ENCODE measurements around the gene ASTN2. TPM values are rescaled to one million over a fixed set of nuclear protein-coding genes. Genes with fewer than 3 reads are reported as not detected.

The ASTN2 gene
- polyA plus RNA-seq, 4 donors, result 3.0 to 15.2 (median 3.7) TPM

DNA sequence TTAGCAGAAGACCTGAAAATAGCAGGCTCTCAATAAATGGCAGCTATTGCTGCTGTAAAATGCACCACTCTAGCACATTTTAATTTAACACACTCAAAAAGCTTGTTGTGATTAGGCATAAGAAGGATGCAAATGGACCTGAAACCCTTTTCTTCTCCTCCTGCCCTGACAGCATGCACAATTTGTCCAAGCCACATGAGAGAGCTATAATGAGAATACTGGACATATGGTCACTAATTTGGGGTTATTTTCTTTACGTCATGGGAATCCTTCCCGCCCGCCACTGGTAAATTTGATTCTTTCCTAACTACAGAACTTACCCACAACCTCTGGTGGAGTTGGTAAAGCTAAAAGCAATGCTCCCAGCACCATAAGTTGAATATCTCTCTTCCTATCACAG is 665.7 kb downstream of the ASTN2 start:
- no peaks in the 10 kb centered on the region for H3K36me3 ChIP-seq (ENCODE audit: control insufficient read depth in 3 of 3, insufficient read depth in 2 of 3, low read depth in 1 of 3, low read length in 3 of 3)
- no peak for DNase-seq
- no peak overlapping the region for H3K27ac ChIP-seq (ENCODE audit: low read depth in 1 of 3, low read length in 2 of 3)
- no peak for FAIRE-seq
- 93 to 99% (median 97%) methylated on average over 3 of the region's 3 CpGs for WGBS, 3 donors
- H3K4me3 ChIP-seq (ENCODE audit: low read depth in 1 of 3, low read length in 3 of 3), result no peak overlapping the region
- no peaks in the 10 kb centered on the region for H3K4me1 ChIP-seq (ENCODE audit: control insufficient read depth in 3 of 3, insufficient read depth in 2 of 3, low read depth in 1 of 3, low read length in 2 of 3)
- no peaks in the 10 kb centered on the region for H3K9me3 ChIP-seq (ENCODE audit: control insufficient read depth in 2 of 2, insufficient read depth in 1 of 2, low read depth in 1 of 2, low read length in 1 of 2)
- H3K27me3 ChIP-seq (ENCODE audit: control insufficient read depth in 3 of 3, insufficient read depth in 3 of 3, low read length in 3 of 3), result no peaks in the 10 kb centered on the region

GRCh38 chr9:116741742-116742141 is 673.1 kb downstream of the ASTN2 start:
- FAIRE-seq (no peak), DNase-seq (no peak)
- Histone ChIP-seq H3K4me3 (ENCODE audit: low read depth in 1 of 3, low read length in 3 of 3) (no peak overlapping the region), H3K9me3 (ENCODE audit: control insufficient read depth in 2 of 2, insufficient read depth in 1 of 2, low read depth in 1 of 2, low read length in 1 of 2) (no peaks in the 10 kb centered on the region), H3K27me3 (ENCODE audit: control insufficient read depth in 3 of 3, insufficient read depth in 3 of 3, low read length in 3 of 3) (no peaks in the 10 kb centered on the region), H3K36me3 (ENCODE audit: control insufficient read depth in 3 of 3, insufficient read depth in 2 of 3, low read depth in 1 of 3, low read length in 3 of 3) (no peaks in the 10 kb centered on the region), H3K4me1 (ENCODE audit: control insufficient read depth in 3 of 3, insufficient read depth in 2 of 3, low read depth in 1 of 3, low read length in 2 of 3) (no peaks in the 10 kb centered on the region), H3K27ac (ENCODE audit: low read depth in 1 of 3, low read length in 2 of 3) (no peak overlapping the region)
- 12 to 55% (median 28%) methylated on average over 2 of the region's 2 CpGs for WGBS, 3 donors

GRCh38 chr9:116741086-116741740 is 673.6 kb downstream of the ASTN2 start:
- H3K4me1 ChIP-seq (ENCODE audit: control insufficient read depth in 3 of 3, insufficient read depth in 2 of 3, low read depth in 1 of 3, low read length in 2 of 3), result no peaks in the 10 kb centered on the region
- DNase-seq (no peak), FAIRE-seq (no peak)
- WGBS, 3 donors, result 69 to 76% (median 72%) methylated on average over 3 of the region's 3 CpGs
- H3K36me3 ChIP-seq (ENCODE audit: control insufficient read depth in 3 of 3, insufficient read depth in 2 of 3, low read depth in 1 of 3, low read length in 3 of 3), result no peaks in the 10 kb centered on the region
- no peak overlapping the region for H3K4me3 ChIP-seq (ENCODE audit: low read depth in 1 of 3, low read length in 3 of 3)
- H3K27ac ChIP-seq (ENCODE audit: low read depth in 1 of 3, low read length in 2 of 3), result no peak overlapping the region
- H3K27me3 ChIP-seq (ENCODE audit: control insufficient read depth in 3 of 3, insufficient read depth in 3 of 3, low read length in 3 of 3), result peaks cover 0 to 3% (median 0%) of the 10 kb centered on the region in 3 donors
- H3K9me3 ChIP-seq (ENCODE audit: control insufficient read depth in 2 of 2, insufficient read depth in 1 of 2, low read depth in 1 of 2, low read length in 1 of 2), result no peaks in the 10 kb centered on the region

- Histone ChIP-seq H3K27ac (ENCODE audit: low read depth in 1 of 3, low read length in 2 of 3) (no peak overlapping the region), H3K4me1 (ENCODE audit: control insufficient read depth in 3 of 3, insufficient read depth in 2 of 3, low read depth in 1 of 3, low read length in 2 of 3) (no peaks in the 10 kb centered on the region), H3K36me3 (ENCODE audit: control insufficient read depth in 3 of 3, insufficient read depth in 2 of 3, low read depth in 1 of 3, low read length in 3 of 3) (no peaks in the 10 kb centered on the region), H3K9me3 (ENCODE audit: control insufficient read depth in 2 of 2, insufficient read depth in 1 of 2, low read depth in 1 of 2, low read length in 1 of 2) (no peaks in the 10 kb centered on the region), H3K4me3 (ENCODE audit: low read depth in 1 of 3, low read length in 3 of 3) (no peak overlapping the region), H3K27me3 (ENCODE audit: control insufficient read depth in 3 of 3, insufficient read depth in 3 of 3, low read length in 3 of 3) (peaks cover 0 to 5% (median 0%) of the 10 kb centered on the region in 3 donors)
- DNase-seq (peak; percentile 79 to 85), FAIRE-seq (no peak)
- WGBS, 3 donors, result 3 to 12% (median 8%) methylated on average over 16 of the region's 16 CpGs
Observed at GRCh38 chr9:116737152-116737546, 677.7 kb downstream of the ASTN2 start.

- no peak for FAIRE-seq
Observed at GRCh38 chr9:116736399-116737151, 678.3 kb downstream of the ASTN2 start.

DNA sequence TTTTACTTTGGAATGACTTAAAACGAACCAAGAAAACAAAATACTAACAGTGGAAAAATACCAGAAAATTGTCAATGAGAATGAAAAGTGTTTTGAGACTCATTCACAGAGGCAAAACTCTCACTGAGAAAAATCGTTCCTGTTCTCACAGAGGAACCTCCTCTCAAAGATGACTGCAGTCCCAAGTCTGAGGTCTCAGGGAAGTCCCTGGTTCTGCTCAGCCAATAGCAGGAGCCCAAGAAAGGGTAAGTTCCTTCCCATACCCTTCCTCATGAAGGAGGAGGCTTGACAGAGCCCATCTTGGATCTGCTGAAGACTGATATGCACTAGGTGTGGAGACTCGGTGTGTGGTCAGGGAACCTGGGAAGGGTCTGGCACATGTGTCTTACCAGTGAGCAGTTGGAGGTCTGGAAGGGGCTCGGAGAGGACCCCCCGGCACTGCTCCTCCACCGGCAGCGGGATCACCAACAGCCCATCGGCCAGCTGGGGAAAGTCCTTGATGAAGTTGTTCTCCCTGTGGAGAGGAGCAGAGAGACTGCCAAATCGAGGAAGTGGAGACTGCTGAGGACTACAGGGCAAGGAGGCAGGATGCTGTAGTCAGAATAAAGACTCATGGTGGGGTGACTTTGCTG is 681.7 kb downstream of the ASTN2 start:
- H3K27ac ChIP-seq (ENCODE audit: low read depth in 1 of 3, low read length in 2 of 3), result no peak overlapping the region
- FAIRE-seq (no peak), DNase-seq (no peak)
- no peak overlapping the region for H3K4me3 ChIP-seq (ENCODE audit: low read depth in 1 of 3, low read length in 3 of 3)
- H3K36me3 ChIP-seq (ENCODE audit: control insufficient read depth in 3 of 3, insufficient read depth in 2 of 3, low read depth in 1 of 3, low read length in 3 of 3), result no peaks in the 10 kb centered on the region
- H3K27me3 ChIP-seq (ENCODE audit: control insufficient read depth in 3 of 3, insufficient read depth in 3 of 3, low read length in 3 of 3), result peaks cover 0 to 5% (median 0%) of the 10 kb centered on the region in 3 donors
- H3K9me3 ChIP-seq (ENCODE audit: control insufficient read depth in 2 of 2, insufficient read depth in 1 of 2, low read depth in 1 of 2, low read length in 1 of 2), result no peaks in the 10 kb centered on the region
- 73 to 76% (median 75%) methylated on average over 9 of the region's 9 CpGs for WGBS, 3 donors
- no peaks in the 10 kb centered on the region for H3K4me1 ChIP-seq (ENCODE audit: control insufficient read depth in 3 of 3, insufficient read depth in 2 of 3, low read depth in 1 of 3, low read length in 2 of 3)

More at GRCh38 chr9:116736399-116737151, 678.3 kb downstream of the ASTN2 start:
- 50 to 58% (median 53%) methylated on average over 8 of the region's 8 CpGs for WGBS, 3 donors
- H3K27me3 ChIP-seq (ENCODE audit: control insufficient read depth in 3 of 3, insufficient read depth in 3 of 3, low read length in 3 of 3), result peaks cover 0 to 5% (median 0%) of the 10 kb centered on the region in 3 donors
- DNase-seq, result no peak
- no peak overlapping the region for H3K27ac ChIP-seq (ENCODE audit: low read depth in 1 of 3, low read length in 2 of 3)
- no peak overlapping the region for H3K4me3 ChIP-seq (ENCODE audit: low read depth in 1 of 3, low read length in 3 of 3)
- no peaks in the 10 kb centered on the region for H3K4me1 ChIP-seq (ENCODE audit: control insufficient read depth in 3 of 3, insufficient read depth in 2 of 3, low read depth in 1 of 3, low read length in 2 of 3)
- H3K9me3 ChIP-seq (ENCODE audit: control insufficient read depth in 2 of 2, insufficient read depth in 1 of 2, low read depth in 1 of 2, low read length in 1 of 2), result no peaks in the 10 kb centered on the region
- H3K36me3 ChIP-seq (ENCODE audit: control insufficient read depth in 3 of 3, insufficient read depth in 2 of 3, low read depth in 1 of 3, low read length in 3 of 3), result no peaks in the 10 kb centered on the region

DNA sequence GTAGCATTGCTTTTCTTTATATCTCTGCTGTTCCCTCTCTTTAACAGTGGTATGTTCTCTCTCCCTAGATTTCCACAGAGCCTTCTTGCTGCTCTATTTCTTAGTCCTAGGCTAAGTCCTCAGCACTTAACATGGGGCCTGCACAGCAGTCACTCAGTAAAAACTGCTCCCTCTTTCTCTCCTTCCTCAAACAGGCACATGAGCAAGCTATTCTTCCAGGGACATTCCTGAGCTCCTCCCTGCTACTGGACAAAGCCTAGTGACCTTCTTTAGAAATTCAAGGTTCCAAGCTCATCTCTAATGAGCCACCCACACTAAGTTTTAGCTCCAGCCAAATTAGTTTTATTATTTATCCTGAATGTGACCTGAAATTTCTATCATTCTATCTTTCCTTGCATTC is 688.3 kb downstream of the ASTN2 start:
- H3K4me1 ChIP-seq (ENCODE audit: control insufficient read depth in 3 of 3, insufficient read depth in 2 of 3, low read depth in 1 of 3, low read length in 2 of 3), result no peaks in the 10 kb centered on the region
- H3K9me3 ChIP-seq (ENCODE audit: control insufficient read depth in 2 of 2, insufficient read depth in 1 of 2, low read depth in 1 of 2, low read length in 1 of 2), result no peaks in the 10 kb centered on the region
- no peaks in the 10 kb centered on the region for H3K36me3 ChIP-seq (ENCODE audit: control insufficient read depth in 3 of 3, insufficient read depth in 2 of 3, low read depth in 1 of 3, low read length in 3 of 3)
- DNase-seq (no peak), FAIRE-seq (no peak)
- no peak overlapping the region for H3K27ac ChIP-seq (ENCODE audit: low read depth in 1 of 3, low read length in 2 of 3)
- no peak overlapping the region for H3K4me3 ChIP-seq (ENCODE audit: low read depth in 1 of 3, low read length in 3 of 3)
- H3K27me3 ChIP-seq (ENCODE audit: control insufficient read depth in 3 of 3, insufficient read depth in 3 of 3, low read length in 3 of 3), result no peaks in the 10 kb centered on the region

DNA sequence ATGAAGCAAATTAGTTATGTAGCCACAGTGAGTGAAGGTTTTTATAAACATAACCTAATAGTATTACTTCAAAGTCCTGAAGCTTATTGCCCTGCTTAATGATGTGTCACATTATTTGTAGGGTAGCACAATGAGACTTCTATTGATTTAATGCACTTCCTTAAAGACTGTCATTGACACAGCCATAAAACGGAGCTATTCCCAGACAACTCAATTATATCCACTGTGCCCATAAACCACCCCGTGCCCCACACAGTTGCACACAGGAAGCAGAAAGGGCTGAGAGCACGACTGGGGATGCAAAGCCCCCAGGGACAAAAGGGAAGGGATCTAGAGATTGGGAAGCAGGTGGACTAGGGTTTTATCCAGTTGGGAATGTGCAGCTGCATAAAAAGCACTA is 690.7 kb downstream of the ASTN2 start:
- DNase-seq (peak; percentile 4 to 15), FAIRE-seq (no peak)
- H3K36me3 ChIP-seq (ENCODE audit: control insufficient read depth in 3 of 3, insufficient read depth in 2 of 3, low read depth in 1 of 3, low read length in 3 of 3), result no peaks in the 10 kb centered on the region
- no peaks in the 10 kb centered on the region for H3K4me1 ChIP-seq (ENCODE audit: control insufficient read depth in 3 of 3, insufficient read depth in 2 of 3, low read depth in 1 of 3, low read length in 2 of 3)
- H3K27ac ChIP-seq (ENCODE audit: low read depth in 1 of 3, low read length in 2 of 3), result no peak overlapping the region
- H3K9me3 ChIP-seq (ENCODE audit: control insufficient read depth in 2 of 2, insufficient read depth in 1 of 2, low read depth in 1 of 2, low read length in 1 of 2), result no peaks in the 10 kb centered on the region
- 6 to 28% (median 21%) methylated on average over 3 of the region's 3 CpGs for WGBS, 3 donors
- H3K27me3 ChIP-seq (ENCODE audit: control insufficient read depth in 3 of 3, insufficient read depth in 3 of 3, low read length in 3 of 3), result peaks cover 0 to 3% (median 0%) of the 10 kb centered on the region in 3 donors
- no peak overlapping the region for H3K4me3 ChIP-seq (ENCODE audit: low read depth in 1 of 3, low read length in 3 of 3)
